Measurements from ENCODE around the gene KLK15.

GRCh38 chr19:50829801-50830200, 3.6 kb downstream of the KLK15 start:
- TF ChIP-seq EZH2 (IDR thresholded peaks at IDR 0.05; ENCODE audit: insufficient read depth, poor library complexity, severe bottlenecking): no peak
- TF ChIP-seq EZH2phosphoT487 (IDR thresholded peaks at IDR 0.05; ENCODE audit: insufficient read depth, low read depth): no peak

All from GM23248 (cell line).